Breast epithelium (tissue), 3 donors: Measurements from ENCODE around the gene OPCML.

ENCODE experiments used
- CTCF ChIP-seq, 3 donors: fragments of 450-650 bp; IDR thresholded peaks; one replicate each; pipeline ENCODE4 v1.5.1; 2016 to 2017; ENCODE audit warnings: antibody characterized with exemption in 3 of 3, mild to moderate bottlenecking in 3 of 3, moderate library complexity in 3 of 3
- POLR2A ChIP-seq: fragments of 450-650 bp; IDR thresholded peaks from one replicate; pipeline ENCODE4 v1.6.1; 2016; ENCODE audit warnings: antibody characterized with exemption, mild to moderate bottlenecking, moderate library complexity
- POLR2AphosphoS5 ChIP-seq, 3 donors: sonication (generic); formaldehyde crosslinking; IDR thresholded peaks; one replicate each; pipeline ENCODE4 v1.6.1; 2017; ENCODE audit warnings: antibody characterized with exemption in 3 of 3

- no peak for TF ChIP-seq CTCF (IDR thresholded peaks at IDR 0.05)
- TF ChIP-seq POLR2A = no peak
- TF ChIP-seq POLR2AphosphoS5 (IDR thresholded peaks at IDR 0.05) = no peak
Measured at GRCh38 chr11:133096981-133097380, 435.3 kb downstream of the OPCML start.
